ENCODE results near the gene USP2.

The USP2 gene

GRCh38 chr11:119376197-119376847, 5.2 kb downstream of the USP2 start:
- DNase-seq: no peak

GRCh38 chr11:119375337-119376196, 5.9 kb downstream of the USP2 start:
- DNase-seq: no peak

- no peak for DNase-seq
Observed at GRCh38 chr11:119374632-119375336, 6.7 kb downstream of the USP2 start.

GRCh38 chr11:119373921-119374631, 7.4 kb downstream of the USP2 start:
- DNase-seq: peak; percentile 60

- no peak for DNase-seq
Observed at GRCh38 chr11:119373059-119373920, 8.2 kb downstream of the USP2 start.

- no peak for DNase-seq
Observed at GRCh38 chr11:119372260-119373058, 9.0 kb downstream of the USP2 start.

GRCh38 chr11:119371778-119372182, 9.7 kb downstream of the USP2 start:
- no peak for DNase-seq

GRCh38 chr11:119371067-119371601, 10.4 kb downstream of the USP2 start:
- no peak for DNase-seq

- no peak for DNase-seq
Observed at GRCh38 chr11:119370486-119371046, 10.9 kb downstream of the USP2 start.

- no peak for DNase-seq
Observed at GRCh38 chr11:119369132-119369925, 12.2 kb downstream of the USP2 start.

- DNase-seq: no peak
Observed at GRCh38 chr11:119368121-119369034, 13.1 kb downstream of the USP2 start.

- no peak for DNase-seq
Observed at GRCh38 chr11:119367661-119368120, 13.8 kb downstream of the USP2 start.

GRCh38 chr11:119366690-119367620, 14.5 kb downstream of the USP2 start:
- no peak for DNase-seq

- no peak for DNase-seq
Observed at GRCh38 chr11:119365071-119365591, 16.4 kb downstream of the USP2 start.

GRCh38 chr11:119363851-119364590, 17.5 kb downstream of the USP2 start:
- peak; percentile 35 for DNase-seq
